ENCODE data around the gene CPO. TPM values are rescaled to one million over a fixed set of nuclear protein-coding genes. Genes with fewer than 3 reads are reported as not detected.

Gene CPO
- polyA plus RNA-seq, 1 donor (not counting 4 experiments of a cell fraction or from before 2014, with no cell fraction given): 0.25 TPM

GRCh38 chr2:206987810-206988209, 48.5 kb downstream of the CPO start:
- dilution Hi-C loops (cut with MboI; ENCODE audit: extremely low pct_ligation_motif_present, low sequenced_read_pairs): no loop called here
- FAIRE-seq: no peak
- H3K79me2 ChIP-seq (ENCODE audit: control insufficient read depth, insufficient read depth, low read length): no peaks in the 10 kb centered on the region

GRCh38 chr2:206988884-206989283, 49.6 kb downstream of the CPO start:
- Histone ChIP-seq H3K36me3 (ENCODE audit: control insufficient read depth in 2 of 2, extremely low read depth in 1 of 2, insufficient read depth in 2 of 2, low read length in 2 of 2) (no peaks in the 10 kb centered on the region), H3K9me1 (ENCODE audit: control insufficient read depth, extremely low read depth, insufficient read depth, low read length) (no peaks in the 10 kb centered on the region), H4K20me1 (ENCODE audit: control insufficient read depth, extremely low read depth, insufficient read depth, low read length) (no peaks in the 10 kb centered on the region), H3K27me3 (ENCODE audit: control insufficient read depth, extremely low read depth, insufficient read depth, low read length) (no peaks in the 10 kb centered on the region), H3K9ac (ENCODE audit: control insufficient read depth, extremely low read depth, insufficient read depth, low read length) (no peak overlapping the region), H3K4me1 (ENCODE audit: control insufficient read depth, extremely low read depth, insufficient read depth, low read length) (peaks cover 6% of the 10 kb centered on the region), H3K4me3 (ENCODE audit: control insufficient read depth in 2 of 3, extremely low read depth in 1 of 3, insufficient read depth in 2 of 3, low read depth in 1 of 3, low read length in 3 of 3) (no peak overlapping the region), H3K79me2 (ENCODE audit: control insufficient read depth, insufficient read depth, low read length) (no peaks in the 10 kb centered on the region), H2AFZ (ENCODE audit: control insufficient read depth, low read length) (peak overlapping the region; percentile 2), H3K27ac (ENCODE audit: control insufficient read depth, insufficient read depth, low read length) (no peak overlapping the region), H3K4me2 (ENCODE audit: control insufficient read depth, extremely low read depth, insufficient read depth, low read depth, low read length) (peak overlapping the region; percentile 50), H3K9me3 (ENCODE audit: control insufficient read depth, low read depth, low read length) (no peaks in the 10 kb centered on the region)
- peak; percentile 43 for FAIRE-seq
- no peak for DNase-seq (ENCODE audit: low read depth, low spot score)
- no peak for TF ChIP-seq CTCF (optimal IDR thresholded peaks at IDR 0.05 in 1 of 3, IDR thresholded peaks at IDR 0.05 in 1 of 3, conservative IDR thresholded peaks at IDR 0.05 in 1 of 3; ENCODE audit: extremely low read depth in 1 of 3, insufficient read depth in 2 of 3, low read length in 3 of 3)
- TF ChIP-seq EZH2 (IDR thresholded peaks at IDR 0.05; ENCODE audit: low read length): no peak
- dilution Hi-C loops (cut with MboI; ENCODE audit: extremely low pct_ligation_motif_present, low sequenced_read_pairs): no loop called here

More at GRCh38 chr2:206987810-206988209, 48.5 kb downstream of the CPO start:
- Histone ChIP-seq H3K27ac (ENCODE audit: control insufficient read depth, insufficient read depth, low read length) (no peak overlapping the region), H3K4me1 (ENCODE audit: control insufficient read depth, extremely low read depth, insufficient read depth, low read length) (peaks cover 8% of the 10 kb centered on the region), H3K9me3 (ENCODE audit: control insufficient read depth, low read depth, low read length) (no peaks in the 10 kb centered on the region), H3K9me1 (ENCODE audit: control insufficient read depth, extremely low read depth, insufficient read depth, low read length) (no peaks in the 10 kb centered on the region), H4K20me1 (ENCODE audit: control insufficient read depth, extremely low read depth, insufficient read depth, low read length) (no peaks in the 10 kb centered on the region), H3K36me3 (ENCODE audit: control insufficient read depth in 2 of 2, extremely low read depth in 1 of 2, insufficient read depth in 2 of 2, low read length in 2 of 2) (no peaks in the 10 kb centered on the region), H3K27me3 (ENCODE audit: control insufficient read depth, extremely low read depth, insufficient read depth, low read length) (no peaks in the 10 kb centered on the region), H3K4me2 (ENCODE audit: control insufficient read depth, extremely low read depth, insufficient read depth, low read depth, low read length) (no peak overlapping the region), H3K9ac (ENCODE audit: control insufficient read depth, extremely low read depth, insufficient read depth, low read length) (no peak overlapping the region), H2AFZ (ENCODE audit: control insufficient read depth, low read length) (no peak overlapping the region), H3K4me3 (ENCODE audit: control insufficient read depth in 2 of 3, extremely low read depth in 1 of 3, insufficient read depth in 2 of 3, low read depth in 1 of 3, low read length in 3 of 3) (no peak overlapping the region)
- DNase-seq (ENCODE audit: low read depth, low spot score): no peak
- TF ChIP-seq EZH2 (IDR thresholded peaks at IDR 0.05; ENCODE audit: low read length) (no peak), CTCF (optimal IDR thresholded peaks at IDR 0.05 in 1 of 3, IDR thresholded peaks at IDR 0.05 in 1 of 3, conservative IDR thresholded peaks at IDR 0.05 in 1 of 3; ENCODE audit: extremely low read depth in 1 of 3, insufficient read depth in 2 of 3, low read length in 3 of 3) (no peak)
